ENCODE measurements around the gene GABRA4. TPM values are rescaled to one million over a fixed set of nuclear protein-coding genes. Genes with fewer than 3 reads are reported as not detected.

The GABRA4 gene
- polyA plus RNA-seq, 3 donors, result not detected

DNA sequence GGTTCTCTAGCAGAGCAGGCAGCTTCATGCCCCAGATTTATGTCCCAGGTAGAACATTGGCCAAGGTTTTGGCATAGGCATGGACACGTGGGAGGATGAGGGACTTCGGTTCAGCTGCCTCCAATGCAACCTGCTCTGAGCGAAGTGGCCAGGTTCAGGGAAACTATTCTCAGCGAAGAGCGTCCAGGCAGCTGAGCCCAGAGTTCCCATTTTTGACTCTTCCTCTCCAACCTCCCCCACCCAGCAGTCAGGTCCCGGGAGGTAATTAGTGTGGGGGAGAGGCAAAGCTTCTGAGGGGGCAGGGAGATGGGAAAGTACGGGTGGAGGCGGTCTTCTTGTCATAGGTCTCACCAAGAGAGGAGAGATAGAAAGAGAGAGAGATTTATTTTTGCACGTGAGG lies 1.0 kb downstream of the GABRA4 start:
- H3K27me3 Mint-ChIP-seq (ENCODE audit: low read depth in 3 of 3), result peaks cover 43 to 56% (median 53%) of the 10 kb centered on the region in 3 donors
- Histone ChIP-seq H3K79me2 (ENCODE audit: insufficient read depth, low read length) (no peaks in the 10 kb centered on the region), H3K9ac (ENCODE audit: insufficient read depth, low read length, poor library complexity, severe bottlenecking) (no peak overlapping the region), H2AFZ (ENCODE audit: insufficient read depth, low read depth, low read length, poor library complexity, severe bottlenecking) (no peak overlapping the region), H3K4me2 (replicated peaks; ENCODE audit: extremely low read depth, low read length, poor library complexity, severe bottlenecking) (peak overlapping the region; percentile 81), H4K20me1 (ENCODE audit: insufficient read depth, low read length) (no peaks in the 10 kb centered on the region), H3K27me3 (ENCODE audit: control insufficient read depth in 2 of 2, insufficient read depth in 2 of 2, low read length in 2 of 2) (peaks cover 54 to 64% of the 10 kb centered on the region in 2 donors), H3K4me1 (ENCODE audit: control insufficient read depth in 1 of 2, insufficient read depth in 2 of 2, low read length in 2 of 2) (peaks cover 24 to 28% of the 10 kb centered on the region in 2 donors), H3K9me3 (replicated peaks in 1 of 2; ENCODE audit: control insufficient read depth in 1 of 2, insufficient read depth in 1 of 2, low read length in 2 of 2) (peaks cover 0 to 19% of the 10 kb centered on the region in 2 donors), H3K4me3 (replicated peaks in 1 of 3; ENCODE audit: low read depth in 2 of 3, low read length in 3 of 3) (peak overlapping the region in 1 of 3 experiments; percentile 71), H3K27ac (ENCODE audit: low read depth in 1 of 2, low read length in 2 of 2) (no peak overlapping the region), H3K36me3 (replicated peaks in 1 of 2; ENCODE audit: control insufficient read depth in 1 of 2, insufficient read depth in 2 of 2, low read length in 2 of 2) (no peaks in the 10 kb centered on the region)
- intact Hi-C loops (cut with micrococcal nuclease), result no loop called here
- DNase-seq, result no peak
- TF ChIP-seq, protein P1, sequence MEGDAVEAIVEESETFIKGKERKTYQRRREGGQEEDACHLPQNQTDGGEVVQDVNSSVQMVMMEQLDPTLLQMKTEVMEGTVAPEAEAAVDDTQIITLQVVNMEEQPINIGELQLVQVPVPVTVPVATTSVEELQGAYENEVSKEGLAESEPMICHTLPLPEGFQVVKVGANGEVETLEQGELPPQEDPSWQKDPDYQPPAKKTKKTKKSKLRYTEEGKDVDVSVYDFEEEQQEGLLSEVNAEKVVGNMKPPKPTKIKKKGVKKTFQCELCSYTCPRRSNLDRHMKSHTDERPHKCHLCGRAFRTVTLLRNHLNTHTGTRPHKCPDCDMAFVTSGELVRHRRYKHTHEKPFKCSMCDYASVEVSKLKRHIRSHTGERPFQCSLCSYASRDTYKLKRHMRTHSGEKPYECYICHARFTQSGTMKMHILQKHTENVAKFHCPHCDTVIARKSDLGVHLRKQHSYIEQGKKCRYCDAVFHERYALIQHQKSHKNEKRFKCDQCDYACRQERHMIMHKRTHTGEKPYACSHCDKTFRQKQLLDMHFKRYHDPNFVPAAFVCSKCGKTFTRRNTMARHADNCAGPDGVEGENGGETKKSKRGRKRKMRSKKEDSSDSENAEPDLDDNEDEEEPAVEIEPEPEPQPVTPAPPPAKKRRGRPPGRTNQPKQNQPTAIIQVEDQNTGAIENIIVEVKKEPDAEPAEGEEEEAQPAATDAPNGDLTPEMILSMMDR (IDR thresholded peaks at IDR 0.05), result no peak
- peaks cover 28% of the 10 kb centered on the region for H3K4me1 Mint-ChIP-seq
- H3K36me3 Mint-ChIP-seq, result peaks cover 4% of the 10 kb centered on the region in 2 donors
- H3K27ac Mint-ChIP-seq, result no peak overlapping the region
- peaks cover 0 to 9% (median 2%) of the 10 kb centered on the region in 7 donors for H3K9me3 Mint-ChIP-seq
- peak overlapping the region; percentile 76 to 93 for H3K4me3 Mint-ChIP-seq
- 23% methylated on average over 2 of the region's 9 CpGs for WGBS (ENCODE audit: insufficient coverage)

DNA sequence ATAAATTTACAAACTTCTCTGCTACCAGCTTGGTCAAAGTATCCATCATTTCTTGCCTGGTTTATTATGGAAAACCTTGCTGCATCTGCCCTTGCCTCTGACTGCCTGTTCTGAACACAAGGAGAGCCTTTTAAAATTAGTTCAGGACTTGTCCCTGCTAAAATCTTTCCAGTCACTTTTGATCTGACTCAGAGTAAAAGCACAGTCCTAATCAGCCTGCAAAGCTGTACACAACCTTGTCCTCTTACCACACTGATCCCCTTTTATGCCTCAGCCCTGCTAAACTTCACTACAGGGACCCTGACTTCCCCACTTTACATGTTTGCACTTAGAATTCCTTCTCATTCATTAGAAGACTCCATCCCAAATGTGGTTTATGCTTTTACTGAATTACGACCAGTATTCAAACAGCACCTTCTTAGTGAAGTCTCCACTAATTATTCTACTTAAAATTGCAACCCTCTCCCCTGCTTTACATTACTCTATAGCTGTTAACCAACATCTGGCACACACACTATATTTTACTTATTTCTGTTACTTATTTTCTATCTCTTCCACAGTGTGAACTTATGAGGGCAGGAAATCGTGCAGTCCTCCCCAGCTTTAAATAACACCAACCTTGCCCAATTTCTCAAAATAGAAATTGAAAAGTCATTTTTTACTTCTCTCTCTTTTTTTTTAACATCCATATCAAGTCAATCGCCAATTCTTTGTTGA lies 6.3 kb downstream of the GABRA4 start:
- H3K27me3 Mint-ChIP-seq (ENCODE audit: low read depth in 3 of 3), result peaks cover 10 to 16% (median 14%) of the 10 kb centered on the region in 3 donors
- H3K4me3 Mint-ChIP-seq, result no peak overlapping the region
- Histone ChIP-seq H3K27ac (ENCODE audit: low read depth in 1 of 2, low read length in 2 of 2) (no peak overlapping the region), H4K20me1 (ENCODE audit: insufficient read depth, low read length) (no peaks in the 10 kb centered on the region), H3K4me2 (replicated peaks; ENCODE audit: extremely low read depth, low read length, poor library complexity, severe bottlenecking) (no peak overlapping the region), H3K79me2 (ENCODE audit: insufficient read depth, low read length) (no peaks in the 10 kb centered on the region), H3K36me3 (replicated peaks in 1 of 2; ENCODE audit: control insufficient read depth in 1 of 2, insufficient read depth in 2 of 2, low read length in 2 of 2) (no peaks in the 10 kb centered on the region), H3K27me3 (ENCODE audit: control insufficient read depth in 2 of 2, insufficient read depth in 2 of 2, low read length in 2 of 2) (peaks cover 18 to 22% of the 10 kb centered on the region in 2 donors), H2AFZ (ENCODE audit: insufficient read depth, low read depth, low read length, poor library complexity, severe bottlenecking) (no peak overlapping the region), H3K4me3 (replicated peaks in 1 of 3; ENCODE audit: low read depth in 2 of 3, low read length in 3 of 3) (no peak overlapping the region), H3K9me3 (replicated peaks in 1 of 2; ENCODE audit: control insufficient read depth in 1 of 2, insufficient read depth in 1 of 2, low read length in 2 of 2) (peaks cover 0 to 1% of the 10 kb centered on the region in 2 donors), H3K9ac (ENCODE audit: insufficient read depth, low read length, poor library complexity, severe bottlenecking) (no peak overlapping the region), H3K4me1 (ENCODE audit: control insufficient read depth in 1 of 2, insufficient read depth in 2 of 2, low read length in 2 of 2) (peaks cover 12 to 13% of the 10 kb centered on the region in 2 donors)
- no peaks in the 10 kb centered on the region for H3K36me3 Mint-ChIP-seq
- DNase-seq, result no peak
- TF ChIP-seq, protein P1 (IDR thresholded peaks at IDR 0.05), result no peak
- peaks cover 6% of the 10 kb centered on the region for H3K4me1 Mint-ChIP-seq
- intact Hi-C loops (cut with micrococcal nuclease), result no loop called here
- H3K9me3 Mint-ChIP-seq, result peaks cover 0 to 2% (median 0%) of the 10 kb centered on the region in 7 donors
- no peak overlapping the region for H3K27ac Mint-ChIP-seq
- WGBS (ENCODE audit: insufficient coverage), result 22% methylated on average over 2 of the region's 3 CpGs
